Measurements from ENCODE around the gene TPPP3.

- TF ChIP-seq CTCF (IDR thresholded peaks at IDR 0.05): no peak
- TF ChIP-seq EZH2 (IDR thresholded peaks at IDR 0.05; ENCODE audit: borderline replicate concordance, insufficient read depth, low read depth, low read length, poor library complexity, severe bottlenecking): no peak
Measured at GRCh38 chr16:67405336-67405735, 12.0 kb upstream of the TPPP3 start.

Measured in B cell (primary cell).